GM18951 (cell line): ENCODE data around the gene TP53BP2.
"Not testable (repeated sequence)": the region's sequence is repeated elsewhere in the genome, so short reads cannot be mapped to it uniquely, and the experiment has no call there.

ENCODE experiments used
- POLR2A ChIP-seq: IDR thresholded peaks from 4 replicates; pipeline ENCODE4 v1.6.1; 2011; ENCODE audit warnings: mild to moderate bottlenecking; ENCODE audit not compliant: insufficient read length, insufficient read depth; ENCODE audit errors: extremely low read depth
- in situ Hi-C: fragments of 300-500 bp; cut with MboI; formaldehyde crosslinking; loops from one replicate; pipeline ENCODE4 v1.12.0; 2022; ENCODE audit warnings: low sequenced_read_pairs, mixed read lengths, inconsistent platforms; ENCODE audit not compliant: unreplicated experiment

TP53BP2 gene

DNA sequence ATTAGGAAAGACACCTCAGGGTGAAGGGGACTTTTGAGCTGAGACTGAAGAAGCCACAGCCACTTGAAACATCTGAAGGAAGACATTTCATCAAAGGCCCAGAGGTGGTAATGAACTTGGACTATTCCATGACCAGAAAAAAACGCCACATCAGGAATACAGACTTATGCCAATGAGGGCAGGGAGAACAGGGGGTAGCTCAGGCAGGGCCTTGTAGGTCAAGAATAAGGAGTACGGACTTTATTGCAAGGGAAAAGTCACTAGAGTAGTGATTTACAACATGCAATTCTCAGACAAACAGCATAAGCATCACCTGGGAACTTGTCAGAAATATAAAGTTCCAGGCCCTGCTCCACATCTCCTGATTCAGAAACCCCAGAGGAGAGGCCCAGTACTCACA, 11.8 kb downstream of the TP53BP2 start:
- in situ Hi-C loops, result no loop called here
- TF ChIP-seq POLR2A, result no peak

DNA sequence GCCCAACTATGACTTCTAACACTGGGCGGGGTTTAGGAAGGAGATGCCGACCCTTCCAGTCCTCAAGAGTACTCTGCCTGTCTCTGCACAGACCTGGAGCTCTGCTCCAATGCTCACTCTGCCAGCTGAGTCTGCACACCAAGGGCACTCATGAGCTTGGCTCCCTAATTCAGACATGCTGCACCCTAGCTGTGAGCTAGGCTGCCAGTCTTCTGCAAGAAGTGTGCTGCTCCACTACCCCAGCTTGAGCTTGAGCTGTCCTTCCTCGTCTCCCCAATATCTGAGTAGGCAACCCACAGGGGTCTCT, 13.2 kb downstream of the TP53BP2 start:
- in situ Hi-C loops, result no loop called here
- TF ChIP-seq POLR2A, result no peak

DNA sequence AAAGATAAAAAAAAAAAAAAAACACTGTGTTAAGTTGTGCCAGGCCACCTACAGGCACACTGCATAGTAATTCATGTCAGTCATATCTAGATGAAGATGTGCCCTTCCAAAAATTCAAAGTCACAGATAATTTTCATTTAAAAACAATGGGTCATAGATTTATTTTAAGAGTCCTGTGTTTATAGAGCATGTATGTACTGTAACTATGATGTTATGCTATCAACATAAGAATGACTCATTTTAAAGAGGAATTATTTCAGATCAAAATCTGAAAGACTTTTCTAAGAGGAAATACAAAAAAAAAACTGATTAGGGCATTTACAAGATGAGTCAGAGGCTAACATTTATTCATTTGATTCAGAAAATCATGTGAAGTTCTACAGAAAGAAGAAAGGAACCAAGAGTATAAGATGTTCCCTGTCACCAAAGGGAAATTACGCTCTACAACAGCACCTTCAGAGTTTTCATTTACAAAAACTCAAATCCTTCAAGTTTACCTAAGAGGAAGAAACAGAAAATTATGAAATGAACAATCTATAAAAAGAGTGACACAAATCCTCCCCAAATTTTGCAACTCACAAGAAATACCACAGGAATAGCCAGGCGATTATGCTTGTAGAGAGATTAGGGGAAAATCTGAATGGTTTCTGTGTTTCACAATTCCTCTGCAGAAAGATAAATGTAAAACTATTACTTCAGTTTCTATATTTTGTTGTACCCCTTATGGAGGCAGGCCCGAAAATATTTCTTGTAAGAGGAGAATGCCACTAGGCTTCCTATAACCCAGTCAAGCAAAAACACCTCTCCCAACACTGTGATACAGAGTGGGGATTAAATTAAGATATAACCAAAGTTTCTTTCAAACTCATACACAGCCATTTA, 13.8 kb downstream of the TP53BP2 start:
- TF ChIP-seq POLR2A, result no peak
- in situ Hi-C loops, result no loop called here

DNA sequence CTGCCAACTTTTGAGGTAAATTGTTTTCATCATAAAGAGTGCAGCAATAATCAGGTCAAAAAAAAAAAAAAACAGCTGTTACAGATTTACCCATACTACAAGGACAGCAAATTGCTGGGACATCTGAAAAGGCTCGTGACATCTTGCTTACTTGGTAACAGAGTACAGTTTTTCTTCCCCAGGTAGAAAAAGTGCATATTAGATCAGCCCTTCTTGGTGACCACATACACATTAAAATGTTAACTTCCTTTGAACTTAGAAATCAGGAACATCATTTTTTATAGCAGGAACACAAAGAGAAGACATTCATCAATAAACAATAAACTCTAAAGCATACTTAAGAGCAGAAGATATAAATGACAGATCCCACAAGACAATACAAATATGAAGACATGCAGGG, 16.1 kb downstream of the TP53BP2 start:
- TF ChIP-seq POLR2A, result no peak
- in situ Hi-C loops, result no loop called here

DNA sequence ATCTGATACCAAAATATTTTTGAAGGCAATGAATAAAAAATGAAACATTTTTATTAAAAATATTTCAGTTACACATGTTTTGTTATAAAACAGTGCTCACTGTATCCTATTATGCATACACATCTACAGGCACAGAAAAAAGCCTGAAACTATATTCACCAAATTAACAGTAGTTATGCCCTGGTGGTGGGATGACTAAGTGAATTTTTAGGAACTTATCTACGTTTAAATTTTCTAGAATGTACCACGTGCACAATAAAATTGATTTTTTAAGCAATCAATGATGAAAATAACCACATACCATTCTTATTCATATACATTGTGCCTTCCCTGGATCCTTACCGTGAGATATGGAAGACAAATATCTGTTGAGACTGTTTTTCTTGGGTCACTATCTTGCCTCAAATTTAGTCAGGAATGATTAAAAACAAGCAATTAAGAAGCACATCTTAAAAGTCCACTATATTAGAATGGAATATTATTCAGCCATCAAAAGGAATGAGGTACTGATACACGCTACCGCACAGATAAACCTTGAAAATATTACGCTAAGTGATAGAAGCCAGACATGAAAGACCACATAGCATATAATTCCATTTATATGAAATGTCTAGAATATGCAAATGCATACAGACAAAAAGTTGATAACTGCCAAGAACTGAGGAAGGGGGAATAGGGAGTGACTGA, 17.4 kb downstream of the TP53BP2 start:
- in situ Hi-C loops, result no loop called here
- no peak for TF ChIP-seq POLR2A

DNA sequence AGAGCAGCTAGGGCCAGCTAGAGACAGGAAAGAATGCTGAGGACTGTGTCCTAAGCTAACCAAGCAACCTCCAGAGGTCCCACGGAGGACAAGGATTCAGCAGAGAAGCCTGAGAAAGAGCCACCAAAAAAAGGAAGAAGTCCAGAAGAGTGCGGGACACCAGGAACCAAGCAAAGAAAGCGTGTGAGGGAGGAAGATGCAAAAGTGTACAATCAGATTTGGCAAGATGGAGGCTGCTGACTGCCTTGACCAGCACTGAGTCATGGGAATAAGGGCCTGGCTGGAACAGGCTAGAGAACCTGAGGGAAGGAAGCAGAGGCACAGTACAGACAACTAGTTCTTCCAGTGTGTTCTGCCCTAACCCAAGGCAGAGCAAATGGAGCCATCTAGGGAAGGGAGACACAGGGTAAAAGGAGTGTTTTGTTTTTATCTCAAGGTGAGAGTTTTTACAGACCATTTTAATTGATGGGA, 18.5 kb downstream of the TP53BP2 start:
- no peak for TF ChIP-seq POLR2A
- in situ Hi-C loops, result no loop called here

DNA sequence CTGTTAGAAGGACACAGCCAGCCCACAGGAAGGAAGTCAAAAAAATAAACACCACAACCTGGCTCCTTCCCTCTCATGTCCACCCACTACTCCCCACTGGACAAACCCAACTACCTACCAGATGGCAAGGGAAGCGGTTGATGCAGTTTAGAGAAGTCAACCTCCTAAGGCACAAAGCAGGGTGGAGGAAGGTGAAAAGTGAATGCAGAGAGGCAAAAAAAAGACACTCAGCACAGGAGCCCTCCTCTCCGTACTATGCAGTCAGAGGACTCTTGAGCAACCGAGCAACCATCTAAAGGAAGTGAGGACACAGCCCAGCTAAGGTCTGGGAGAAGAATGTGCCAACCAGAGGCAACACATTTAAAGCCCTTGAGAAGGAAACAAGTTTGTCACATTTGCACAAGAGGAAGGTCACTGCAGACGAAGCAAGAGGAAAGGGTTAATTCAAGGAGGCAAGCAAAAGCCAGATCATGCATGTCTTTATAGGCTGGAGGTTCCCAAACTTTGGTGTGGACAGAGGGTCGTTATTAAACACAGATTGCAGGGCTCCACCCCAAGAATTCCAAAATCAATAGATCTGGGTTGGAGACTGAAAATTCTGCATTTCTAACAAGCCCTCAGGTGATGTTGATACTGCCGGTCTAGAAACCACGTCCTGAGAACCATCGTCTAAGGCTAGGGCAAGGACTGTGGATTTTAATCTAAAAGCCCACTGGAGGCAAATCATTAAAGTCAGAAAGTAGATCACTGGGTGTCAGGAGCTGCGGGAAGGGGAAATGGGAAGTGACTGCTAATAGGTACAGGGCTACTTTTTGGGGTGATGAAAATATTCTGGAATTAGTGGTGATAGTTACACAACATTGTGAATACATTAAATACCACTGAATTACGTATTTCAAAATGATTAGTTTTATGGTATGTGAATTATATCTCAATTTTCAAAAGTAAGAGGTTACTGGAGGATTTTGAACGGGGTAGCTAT, 19.7 kb downstream of the TP53BP2 start:
- in situ Hi-C loops, result no loop called here
- TF ChIP-seq POLR2A, result no peak

DNA sequence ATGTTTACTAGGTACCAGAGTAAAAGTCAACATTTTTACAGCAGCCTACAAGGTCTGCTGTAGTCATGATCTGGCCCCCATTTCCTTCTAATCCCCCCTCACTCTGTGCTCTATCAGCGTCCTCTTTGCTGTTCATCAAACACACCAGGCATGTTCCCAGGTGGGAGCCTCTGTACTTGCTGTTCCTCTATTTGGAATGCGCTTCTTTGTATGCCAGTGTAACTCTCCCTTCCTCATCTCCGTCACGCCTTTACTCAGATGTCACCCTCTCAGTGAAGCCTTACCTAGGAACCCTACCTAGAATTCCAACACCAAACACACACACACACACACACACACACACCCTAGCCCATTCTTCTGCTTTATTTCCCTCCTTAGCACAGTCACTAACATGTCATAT, 21.0 kb downstream of the TP53BP2 start:
- TF ChIP-seq POLR2A, result no peak
- in situ Hi-C loops, result no loop called here

DNA sequence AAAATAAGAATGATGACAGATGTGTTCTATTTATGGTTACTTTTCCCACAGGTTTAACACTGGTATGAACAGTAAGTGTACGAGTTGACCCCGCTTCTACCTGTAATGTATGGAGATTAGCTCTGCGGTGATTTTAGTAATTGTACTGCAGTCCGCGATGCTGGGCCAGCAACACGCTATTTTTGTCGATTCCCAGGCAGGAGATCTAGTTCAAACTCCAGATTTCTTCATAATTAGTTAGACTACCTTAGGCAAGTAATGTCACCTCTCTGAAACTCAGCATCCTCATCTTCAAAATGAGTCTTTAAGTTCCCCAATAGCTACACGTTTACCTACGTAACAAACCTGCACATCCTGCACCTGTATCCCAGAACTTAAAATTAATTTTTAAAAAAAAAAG, 21.5 kb downstream of the TP53BP2 start:
- in situ Hi-C loops, result no loop called here
- no peak for TF ChIP-seq POLR2A

DNA sequence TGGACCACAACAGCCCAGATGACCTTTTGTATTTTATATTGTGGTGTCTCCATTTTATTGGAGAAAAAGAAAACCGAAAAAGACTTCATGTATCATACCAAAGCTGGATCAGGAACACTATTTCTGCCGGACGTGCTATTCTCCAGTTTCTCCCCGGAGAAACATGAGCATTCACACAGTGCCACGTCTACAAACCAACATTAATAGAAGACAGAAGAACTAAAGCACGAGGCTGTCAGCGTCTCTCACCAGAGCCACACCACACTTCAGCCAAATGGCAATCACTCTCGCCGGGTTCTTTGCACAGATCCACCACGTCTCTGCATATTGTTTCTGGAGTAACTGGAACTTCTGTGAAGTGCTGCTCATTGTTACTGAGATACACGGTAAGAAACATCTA, 24.8 kb downstream of the TP53BP2 start:
- in situ Hi-C loops, result no loop called here
- no peak for TF ChIP-seq POLR2A

DNA sequence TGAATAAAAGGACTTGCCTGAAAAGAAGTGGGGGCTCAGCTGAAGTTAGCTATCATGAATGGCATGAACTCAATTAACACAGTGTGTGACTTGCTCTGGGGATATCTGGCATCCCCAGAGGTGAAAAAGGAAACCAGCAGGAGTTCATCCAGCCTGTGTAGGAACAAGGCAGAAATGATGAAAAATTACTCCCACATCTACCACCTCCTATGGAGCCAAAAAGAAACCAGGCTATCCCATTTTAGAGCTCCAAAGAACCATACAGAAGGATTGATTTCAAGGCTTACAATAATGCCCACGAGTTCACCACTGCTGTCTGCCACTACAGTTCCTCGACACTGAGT, 25.3 kb downstream of the TP53BP2 start:
- in situ Hi-C loops, result no loop called here
- TF ChIP-seq POLR2A, result no peak

DNA sequence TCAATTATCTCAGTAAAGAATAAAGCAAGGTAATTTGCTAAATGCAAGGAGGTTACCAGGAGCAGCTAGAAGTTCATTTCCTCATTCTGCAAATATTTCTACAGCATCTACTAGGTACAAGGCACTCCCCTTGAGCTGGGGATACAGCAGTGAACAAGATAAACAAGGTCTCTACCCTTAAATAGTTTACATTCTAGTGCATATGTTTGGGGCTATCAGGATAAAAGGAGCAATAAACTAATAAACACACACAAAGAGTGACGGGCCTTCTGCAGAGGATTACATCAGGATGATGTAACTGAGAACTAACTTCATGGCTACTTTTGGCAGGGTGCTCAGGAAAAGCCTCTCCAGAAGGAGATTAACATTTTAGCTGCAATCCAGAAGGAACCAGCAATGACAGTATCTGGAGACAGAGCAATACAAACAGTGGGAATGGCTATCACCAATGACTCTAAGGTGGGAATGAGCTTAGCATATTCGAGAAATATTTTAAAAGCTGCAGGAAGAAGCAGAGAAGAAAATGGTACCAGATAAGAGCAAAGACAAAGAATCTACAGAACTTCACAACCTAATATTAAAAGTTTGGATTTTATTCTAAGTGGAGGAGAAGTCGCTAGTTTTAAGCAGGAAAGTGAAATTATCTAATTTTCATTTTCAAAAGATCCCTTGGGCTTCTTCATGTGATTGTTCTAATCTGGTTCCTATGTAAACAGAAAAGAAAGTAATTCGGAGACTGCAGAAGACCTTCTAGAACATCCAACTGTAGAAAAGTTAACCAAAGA, 25.8 kb downstream of the TP53BP2 start:
- in situ Hi-C loops, result no loop called here
- TF ChIP-seq POLR2A, result no peak

DNA sequence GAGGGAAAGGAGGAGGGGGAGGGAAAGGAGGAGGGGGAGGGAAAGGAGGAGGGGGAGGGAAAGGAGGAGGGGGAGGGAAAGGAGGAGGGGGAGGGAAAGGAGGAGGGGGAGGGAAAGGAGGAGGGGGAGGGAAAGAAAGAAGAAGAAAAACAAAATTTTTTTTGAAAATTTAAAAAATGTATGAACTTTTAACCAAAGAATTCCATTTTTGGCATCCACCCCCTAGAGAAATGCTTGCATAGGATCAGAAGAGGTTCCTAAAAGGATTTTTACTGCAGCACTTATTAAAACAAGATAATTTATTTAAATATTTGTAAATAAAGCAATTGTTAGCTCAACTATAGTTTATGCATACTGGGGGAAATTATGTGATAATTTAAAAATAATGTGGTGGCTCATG, 28.5 kb downstream of the TP53BP2 start:
- in situ Hi-C loops, result not testable (repeated sequence)
